WERI-Rb-1 (cell line): ENCODE results near the gene MDM2.

Experiments
- DNase-seq: peaks from one replicate; pipeline ENCODE4 v3.0.0-alpha.2; 2020
- H3K27ac ChIP-seq: fragments of 250-450 bp; sonication (Bioruptor Pico); 2 replicates; pipeline ENCODE4 v1.5.1; 2020; ENCODE audit warnings: mild to moderate bottlenecking, moderate library complexity
- H3K27me3 ChIP-seq: fragments of 250-450 bp; sonication (Bioruptor Pico); 2 replicates; pipeline ENCODE4 v1.5.1; 2021; ENCODE audit warnings: mild to moderate bottlenecking, low read depth, moderate library complexity; ENCODE audit not compliant: insufficient read depth, severe bottlenecking
- H3K36me3 ChIP-seq: fragments of 250-450 bp; sonication (Bioruptor Pico); 2 replicates; pipeline ENCODE4 v1.5.1; 2020; ENCODE audit warnings: mild to moderate bottlenecking, moderate library complexity
- H3K4me3 ChIP-seq: 2 replicates; pipeline ENCODE4 v1.5.1; 2011; ENCODE audit warnings: low read depth, mild to moderate bottlenecking, control low read depth, low read length
- H3K9me3 ChIP-seq: fragments of 250-450 bp; sonication (Bioruptor Pico); 2 replicates; pipeline ENCODE4 v1.5.1; 2021; ENCODE audit warnings: mild to moderate bottlenecking, moderate library complexity; ENCODE audit not compliant: severe bottlenecking
- TF ChIP-seq, protein P1 (sequence below): IDR thresholded peaks from 2 replicates; pipeline ENCODE4 v1.5.1; 2011; ENCODE audit warnings: low read depth, mild to moderate bottlenecking, control low read depth, inconsistent platforms, low read length

The MDM2 gene

DNA sequence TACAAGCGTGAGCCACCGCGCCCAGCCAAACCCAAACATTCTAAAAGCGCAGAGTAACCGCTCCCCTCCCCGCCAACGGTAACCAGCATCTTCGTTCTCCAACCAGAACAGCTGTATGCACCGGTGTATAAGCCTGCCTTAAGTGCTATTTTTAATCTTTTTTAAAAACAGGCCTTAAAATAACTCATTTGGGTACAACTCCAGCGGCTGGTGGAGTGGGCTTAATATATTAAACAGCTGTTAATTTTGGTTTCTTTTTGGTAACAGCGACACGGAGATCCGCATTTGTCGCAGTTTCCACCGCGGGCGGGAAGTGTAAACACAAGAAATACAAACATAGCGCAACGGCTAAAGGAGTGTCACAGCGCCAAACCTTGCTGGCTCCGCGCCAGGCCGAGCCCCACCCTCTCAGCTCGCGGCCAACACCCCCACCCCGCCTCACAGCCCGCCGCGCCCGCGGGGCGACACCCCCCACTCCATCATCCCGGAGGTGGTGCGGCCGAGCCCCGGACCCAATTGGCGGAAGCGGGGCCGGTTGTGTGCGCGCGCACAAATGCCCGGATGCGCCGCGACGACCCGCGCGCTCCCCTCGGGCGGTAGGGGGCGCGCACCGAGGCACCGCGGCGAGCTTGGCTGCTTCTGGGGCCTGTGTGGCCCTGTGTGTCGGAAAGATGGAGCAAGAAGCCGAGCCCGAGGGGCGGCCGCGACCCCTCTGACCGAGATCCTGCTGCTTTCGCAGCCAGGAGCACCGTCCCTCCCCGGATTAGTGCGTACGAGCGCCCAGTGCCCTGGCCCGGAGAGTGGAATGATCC lies at the start of gene MDM2:
Gene MDM2 (plus strand): TSS at position 602 of the 812 bp plus-strand sequence. CDS start 301 bp downstream, outside the sequence.
- Histone ChIP-seq H3K27me3 (no peaks in the 10 kb centered on the region), H3K9me3 (no peaks in the 10 kb centered on the region), H3K4me3 (peak within 1 kb of the TSS; percentile 87), H3K36me3 (peaks cover 39% of the 10 kb centered on the region), H3K27ac (peak within 1 kb of the TSS; percentile 100)
- peak; percentile 96 for DNase-seq
- TF ChIP-seq, protein P1, sequence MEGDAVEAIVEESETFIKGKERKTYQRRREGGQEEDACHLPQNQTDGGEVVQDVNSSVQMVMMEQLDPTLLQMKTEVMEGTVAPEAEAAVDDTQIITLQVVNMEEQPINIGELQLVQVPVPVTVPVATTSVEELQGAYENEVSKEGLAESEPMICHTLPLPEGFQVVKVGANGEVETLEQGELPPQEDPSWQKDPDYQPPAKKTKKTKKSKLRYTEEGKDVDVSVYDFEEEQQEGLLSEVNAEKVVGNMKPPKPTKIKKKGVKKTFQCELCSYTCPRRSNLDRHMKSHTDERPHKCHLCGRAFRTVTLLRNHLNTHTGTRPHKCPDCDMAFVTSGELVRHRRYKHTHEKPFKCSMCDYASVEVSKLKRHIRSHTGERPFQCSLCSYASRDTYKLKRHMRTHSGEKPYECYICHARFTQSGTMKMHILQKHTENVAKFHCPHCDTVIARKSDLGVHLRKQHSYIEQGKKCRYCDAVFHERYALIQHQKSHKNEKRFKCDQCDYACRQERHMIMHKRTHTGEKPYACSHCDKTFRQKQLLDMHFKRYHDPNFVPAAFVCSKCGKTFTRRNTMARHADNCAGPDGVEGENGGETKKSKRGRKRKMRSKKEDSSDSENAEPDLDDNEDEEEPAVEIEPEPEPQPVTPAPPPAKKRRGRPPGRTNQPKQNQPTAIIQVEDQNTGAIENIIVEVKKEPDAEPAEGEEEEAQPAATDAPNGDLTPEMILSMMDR, result peak; percentile 74

DNA sequence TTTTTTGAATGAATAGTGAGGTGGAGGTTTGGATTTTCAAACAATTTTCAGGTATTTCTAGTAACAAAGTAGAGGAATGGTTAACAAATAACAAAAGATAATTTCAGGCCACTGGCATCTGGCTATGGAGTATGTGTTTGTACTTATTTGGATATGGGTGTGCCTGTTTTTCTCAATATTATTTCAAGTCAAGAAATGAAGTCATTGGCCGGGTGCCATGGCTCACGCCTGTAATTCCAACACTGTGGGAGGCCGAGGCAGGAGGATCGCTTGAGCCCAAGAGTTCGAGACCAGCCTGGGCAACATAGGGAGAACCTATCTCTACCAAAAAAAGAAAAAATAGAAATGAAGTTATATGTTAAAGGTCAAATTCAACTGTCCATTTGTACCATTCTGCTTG lies 48.1 kb upstream of the MDM2 start:
- TF ChIP-seq, protein P1, result no peak
- Histone ChIP-seq H3K27ac (no peak overlapping the region), H3K36me3 (peaks cover 30% of the 10 kb centered on the region), H3K27me3 (no peaks in the 10 kb centered on the region), H3K9me3 (no peaks in the 10 kb centered on the region), H3K4me3 (no peak overlapping the region)
- no peak for DNase-seq

DNA sequence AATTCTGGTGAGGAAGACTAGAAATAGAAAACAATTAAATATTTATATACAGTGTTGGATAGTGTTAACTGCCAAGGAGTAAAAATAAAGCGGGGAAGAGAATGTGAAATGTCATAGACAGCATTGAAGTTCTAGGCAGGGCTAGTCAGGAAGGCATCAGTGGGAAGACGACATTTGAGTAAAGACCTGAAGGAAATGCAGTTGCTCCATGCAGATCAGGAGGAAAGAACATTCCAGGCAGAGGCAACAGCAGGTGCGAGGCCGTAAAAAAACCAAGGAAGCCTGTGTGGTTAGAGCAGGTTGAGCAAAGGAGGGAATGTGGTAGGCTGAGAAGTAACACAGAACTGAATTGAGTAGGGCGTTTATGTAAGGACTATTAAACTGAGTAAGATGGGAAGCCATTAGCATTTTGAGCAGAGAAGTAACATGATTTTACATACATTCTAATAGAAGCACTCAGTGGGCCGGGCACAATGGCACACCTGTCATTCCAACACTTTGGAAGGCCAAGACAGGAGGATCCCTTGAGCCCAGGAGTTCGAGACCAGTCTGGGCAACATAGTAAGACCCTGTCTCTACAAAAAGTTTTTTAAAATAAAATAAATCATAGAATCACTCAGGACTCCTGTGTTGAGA lies 47.1 kb upstream of the MDM2 start:
- H3K27me3 ChIP-seq, result no peaks in the 10 kb centered on the region
- H3K9me3 ChIP-seq, result no peaks in the 10 kb centered on the region
- no peak overlapping the region for H3K4me3 ChIP-seq
- TF ChIP-seq, protein P1, result no peak
- H3K36me3 ChIP-seq, result peaks cover 21% of the 10 kb centered on the region
- no peak overlapping the region for H3K27ac ChIP-seq
- no peak for DNase-seq

DNA sequence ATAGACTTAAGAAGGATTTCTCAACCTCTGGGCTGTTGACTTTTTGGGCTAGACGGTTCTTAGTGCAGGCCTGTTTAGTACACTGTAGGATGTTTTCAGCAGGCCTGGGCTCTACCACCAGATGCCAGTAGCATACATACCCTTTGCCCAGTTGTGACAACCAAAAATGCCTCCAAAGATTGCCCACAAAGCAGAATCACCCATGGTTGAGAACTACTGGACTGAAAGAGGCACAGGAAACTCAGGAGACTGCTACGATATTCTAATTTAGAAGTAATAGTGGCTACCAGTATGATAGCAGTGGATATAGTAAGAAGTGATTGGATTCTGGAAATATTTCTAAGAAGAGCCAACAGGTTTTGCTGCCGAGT lies 46.5 kb upstream of the MDM2 start:
- Histone ChIP-seq H3K9me3 (no peaks in the 10 kb centered on the region), H3K36me3 (peaks cover 20% of the 10 kb centered on the region), H3K27ac (no peak overlapping the region), H3K4me3 (no peak overlapping the region), H3K27me3 (no peaks in the 10 kb centered on the region)
- TF ChIP-seq, protein P1, result no peak
- no peak for DNase-seq

DNA sequence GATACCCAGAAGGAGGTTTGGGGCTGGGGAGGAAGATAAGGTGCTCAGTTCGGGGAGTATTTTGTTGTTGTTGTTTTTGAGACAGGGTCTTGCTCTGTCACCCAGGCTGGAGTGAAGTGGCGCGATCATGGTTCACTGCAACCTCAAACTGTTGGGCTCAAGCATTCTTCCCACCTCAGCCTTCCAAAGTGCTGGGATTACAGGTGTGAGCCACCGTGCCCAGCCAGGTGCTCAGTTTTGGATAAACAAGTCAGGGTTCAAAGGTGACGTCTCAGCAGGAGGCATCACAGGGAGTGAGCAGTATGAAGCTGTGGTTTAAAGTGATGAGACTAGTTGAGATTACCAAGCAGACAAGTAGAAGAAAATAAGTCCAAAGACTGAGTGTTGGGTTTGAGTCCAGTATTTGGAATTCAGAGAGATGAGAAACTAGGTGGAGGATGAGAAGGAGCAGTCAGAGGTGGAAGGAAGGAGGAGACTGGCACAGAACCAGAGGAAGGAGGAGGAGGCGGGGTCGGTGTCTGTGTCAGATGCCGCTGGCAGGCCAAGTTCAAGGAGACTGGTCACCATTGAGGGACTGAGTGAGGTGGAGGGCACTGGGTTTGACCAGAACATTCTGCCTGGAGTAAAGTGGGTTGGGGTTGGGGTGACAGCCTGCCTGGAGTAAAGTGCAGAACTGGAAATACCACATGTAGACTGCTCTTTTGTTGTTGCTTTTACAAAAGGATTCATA lies 45.9 kb upstream of the MDM2 start:
- DNase-seq, result no peak
- no peaks in the 10 kb centered on the region for H3K27me3 ChIP-seq
- TF ChIP-seq, protein P1, result no peak
- H3K9me3 ChIP-seq, result no peaks in the 10 kb centered on the region
- H3K4me3 ChIP-seq, result no peak overlapping the region
- peaks cover 16% of the 10 kb centered on the region; the same call in 1 of the 2 replicates for H3K36me3 ChIP-seq
- no peak overlapping the region for H3K27ac ChIP-seq
